ENCODE measurements around the gene BORCS6.

DNA sequence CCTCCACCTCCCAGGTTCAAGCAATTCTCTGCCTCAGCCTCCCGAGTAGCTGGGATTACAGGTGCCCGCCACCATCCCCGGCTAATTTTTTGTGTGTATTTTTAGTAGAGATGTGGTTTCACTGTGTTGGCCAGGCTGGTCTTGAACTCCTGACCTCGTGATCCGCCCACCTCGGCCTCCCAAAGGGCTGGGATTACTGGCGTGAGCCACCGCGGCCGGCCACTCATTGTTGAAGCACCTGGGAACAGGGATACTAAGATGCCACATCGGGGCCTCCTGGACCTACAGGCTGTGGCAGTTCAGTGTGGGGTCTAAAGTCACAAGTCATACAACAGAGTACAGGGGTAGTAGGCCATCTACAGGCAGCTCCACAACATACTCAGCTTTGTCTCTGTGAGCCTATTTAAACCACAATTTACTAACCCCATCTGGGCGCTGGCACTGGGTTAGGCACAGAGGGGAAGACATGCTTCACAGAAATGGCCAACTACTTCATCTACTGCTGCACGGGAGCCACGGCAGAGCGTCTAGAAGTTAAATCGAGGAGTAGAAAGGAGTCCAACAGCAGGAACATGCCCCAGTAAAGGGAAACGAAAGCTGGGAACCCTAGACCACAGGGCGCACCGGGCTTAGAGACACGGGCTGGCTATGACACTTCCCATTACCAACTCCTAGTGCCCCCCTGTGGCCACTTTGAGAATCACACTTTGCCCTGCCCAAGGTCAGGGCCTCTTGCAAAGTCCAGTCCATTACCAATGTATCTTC lies 31.5 kb downstream of the BORCS6 start:
- no peak for TF ChIP-seq POLR2A (IDR thresholded peaks at IDR 0.05)
- TF ChIP-seq, protein P1, sequence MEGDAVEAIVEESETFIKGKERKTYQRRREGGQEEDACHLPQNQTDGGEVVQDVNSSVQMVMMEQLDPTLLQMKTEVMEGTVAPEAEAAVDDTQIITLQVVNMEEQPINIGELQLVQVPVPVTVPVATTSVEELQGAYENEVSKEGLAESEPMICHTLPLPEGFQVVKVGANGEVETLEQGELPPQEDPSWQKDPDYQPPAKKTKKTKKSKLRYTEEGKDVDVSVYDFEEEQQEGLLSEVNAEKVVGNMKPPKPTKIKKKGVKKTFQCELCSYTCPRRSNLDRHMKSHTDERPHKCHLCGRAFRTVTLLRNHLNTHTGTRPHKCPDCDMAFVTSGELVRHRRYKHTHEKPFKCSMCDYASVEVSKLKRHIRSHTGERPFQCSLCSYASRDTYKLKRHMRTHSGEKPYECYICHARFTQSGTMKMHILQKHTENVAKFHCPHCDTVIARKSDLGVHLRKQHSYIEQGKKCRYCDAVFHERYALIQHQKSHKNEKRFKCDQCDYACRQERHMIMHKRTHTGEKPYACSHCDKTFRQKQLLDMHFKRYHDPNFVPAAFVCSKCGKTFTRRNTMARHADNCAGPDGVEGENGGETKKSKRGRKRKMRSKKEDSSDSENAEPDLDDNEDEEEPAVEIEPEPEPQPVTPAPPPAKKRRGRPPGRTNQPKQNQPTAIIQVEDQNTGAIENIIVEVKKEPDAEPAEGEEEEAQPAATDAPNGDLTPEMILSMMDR (IDR thresholded peaks at IDR 0.05): peak; percentile 92 to 98 (median 95)
